Measurements from ENCODE around the gene ZFYVE1. TPM values are rescaled to one million over a fixed set of nuclear protein-coding genes. Genes with fewer than 3 reads are reported as not detected.
"Not testable (repeated sequence)": the region's sequence is repeated elsewhere in the genome, so short reads cannot be mapped to it uniquely, and the experiment has no call there.

Gene ZFYVE1
- total RNA-seq, 1 experiment from 2014 or later: 13.0 TPM

GRCh38 chr14:72961579-72962335 lies 65.1 kb downstream of the ZFYVE1 start:
- intact Hi-C loops (cut with micrococcal nuclease): loop anchor here (2.0 to 5.0 kb wide), 2 partner anchors 65 to 96 kb away; partner anchors contain the start of genes RBM25 and ZFYVE1
- Histone ChIP-seq H3K4me3 (ENCODE audit: low read length) (no peak overlapping the region), H3K27ac (ENCODE audit: low read length) (peak overlapping the region; percentile 69), H3K79me2 (ENCODE audit: low read length) (no peaks in the 10 kb centered on the region), H3K9me3 (ENCODE audit: low read length) (no peaks in the 10 kb centered on the region), H2AFZ (ENCODE audit: low read length) (no peak overlapping the region), H3K9ac (ENCODE audit: low read length) (peak overlapping the region; percentile 6; the same call in 1 of the 2 replicates), H4K20me1 (ENCODE audit: low read length) (no peaks in the 10 kb centered on the region), H3K4me2 (ENCODE audit: low read length) (peak overlapping the region; percentile 38), H3K4me1 (ENCODE audit: insufficient read depth, low read length) (peaks cover 28% of the 10 kb centered on the region), H3K9me2 (replicated peaks; ENCODE audit: low read length) (no peaks in the 10 kb centered on the region), H3F3A (ENCODE audit: low read length, unreplicated experiment) (peaks cover 12% of the 10 kb centered on the region), H3K36me3 (ENCODE audit: low read depth, low read length) (peaks cover 32% of the 10 kb centered on the region), H3K27me3 (ENCODE audit: low read length) (no peaks in the 10 kb centered on the region)
- peak; percentile 89 for ATAC-seq
- ChIA-PET POLR2A (ENCODE audit: unreplicated experiment) (no interaction called here), CTCF (interaction anchor here (0.8 to 2.5 kb wide), 4 partner anchors 13 to 448 kb away, joined by 3 to 10 read pairs (median 6); partner anchors contain the start of gene DPF3)
- no TSS peak for BruUV-seq (replicated peaks)
- peak; percentile 97 for DNase-seq
- TF ChIP-seq CTCF (conservative IDR thresholded peaks at IDR 0.05; ENCODE audit: low read depth, low read length): no peak
- no peak for TF ChIP-seq EZH2phosphoT487 (IDR thresholded peaks at IDR 0.05; ENCODE audit: borderline replicate concordance, low read length)

GRCh38 chr14:72961016-72961415 lies 65.9 kb downstream of the ZFYVE1 start:
- H3K4me3 ChIP-seq (ENCODE audit: low read length); H3K9me3 ChIP-seq (ENCODE audit: low read length); H3K9me2 ChIP-seq (replicated peaks; ENCODE audit: low read length); H4K20me1 ChIP-seq (ENCODE audit: low read length); H3K79me2 ChIP-seq (ENCODE audit: low read length); ATAC-seq; CTCF ChIA-PET; H3K27me3 ChIP-seq (ENCODE audit: low read length); H2AFZ ChIP-seq (ENCODE audit: low read length): not testable (repeated sequence)
- Histone ChIP-seq H3K36me3 (ENCODE audit: low read depth, low read length) (peaks cover 38% of the 10 kb centered on the region), H3K4me2 (ENCODE audit: low read length) (peak overlapping the region; percentile 38), H3F3A (ENCODE audit: low read length, unreplicated experiment) (peaks cover 12% of the 10 kb centered on the region), H3K9ac (ENCODE audit: low read length) (0 out of 2 replicates have a peak overlapping the region, but pooled peaks have one; percentile 1), H3K27ac (ENCODE audit: low read length) (peak overlapping the region; percentile 69), H3K4me1 (ENCODE audit: insufficient read depth, low read length) (peaks cover 28% of the 10 kb centered on the region)
- BruUV-seq (replicated peaks): TSS peak; percentile 47
- intact Hi-C loops (cut with micrococcal nuclease): loop anchor here (2.0 to 5.0 kb wide), 2 partner anchors 66 to 96 kb away; partner anchors contain the start of genes RBM25 and ZFYVE1
- DNase-seq: peak; percentile 28
- POLR2A ChIA-PET (ENCODE audit: unreplicated experiment): interaction anchor here (0.6 kb wide), 1 partner anchor 386 kb away, joined by 4 read pairs; no protein-coding TSS in a partner anchor

- H2AFZ ChIP-seq (ENCODE audit: low read length): no peak overlapping the region
- peaks cover 12% of the 10 kb centered on the region for H3F3A ChIP-seq (ENCODE audit: low read length, unreplicated experiment)
- TF ChIP-seq EZH2 (IDR thresholded peaks at IDR 0.05; ENCODE audit: low read length, unreplicated experiment): no peak
- no peak for TF ChIP-seq EZH2phosphoT487 (IDR thresholded peaks at IDR 0.05; ENCODE audit: borderline replicate concordance, low read length)
- no peak for TF ChIP-seq CTCF (conservative IDR thresholded peaks at IDR 0.05; ENCODE audit: low read depth, low read length)
- no peaks in the 10 kb centered on the region for H3K9me3 ChIP-seq (ENCODE audit: low read length)
- H3K27ac ChIP-seq (ENCODE audit: low read length): no peak overlapping the region
- DNase-seq: no peak
- H3K9me2 ChIP-seq (replicated peaks; ENCODE audit: low read length): no peaks in the 10 kb centered on the region
- no peak for ATAC-seq
- no peak overlapping the region for H3K4me2 ChIP-seq (ENCODE audit: low read length)
- no peak overlapping the region for H3K9ac ChIP-seq (ENCODE audit: low read length)
- H3K4me1 ChIP-seq (ENCODE audit: insufficient read depth, low read length): peaks cover 23% of the 10 kb centered on the region
- POLR2A ChIA-PET (ENCODE audit: unreplicated experiment): no interaction called here
- H3K79me2 ChIP-seq (ENCODE audit: low read length): no peaks in the 10 kb centered on the region
- no peak overlapping the region for H3K4me3 ChIP-seq (ENCODE audit: low read length)
- intact Hi-C loops (cut with micrococcal nuclease): no loop called here
- no TSS peak for BruUV-seq (replicated peaks)
- peaks cover 50% of the 10 kb centered on the region for H3K36me3 ChIP-seq (ENCODE audit: low read depth, low read length)
- no peaks in the 10 kb centered on the region for H4K20me1 ChIP-seq (ENCODE audit: low read length)
- no peaks in the 10 kb centered on the region for H3K27me3 ChIP-seq (ENCODE audit: low read length)
- CTCF ChIA-PET: no interaction called here
Observed at GRCh38 chr14:72958548-72958947, 68.4 kb downstream of the ZFYVE1 start.
